Muscle layer of colon (tissue), 2 donors: Measurements from ENCODE around the gene ADGRA1.
"Not testable (repeated sequence)": the region's sequence is repeated elsewhere in the genome, so short reads cannot be mapped to it uniquely, and the experiment has no call there.

Experiments used
- H3K27ac ChIP-seq: one replicate; pipeline ENCODE4 v1.7.0; 2013; ENCODE audit warnings: low read depth, mild to moderate bottlenecking, low read length, moderate library complexity
- H3K27me3 ChIP-seq, 2 donors: one replicate each; pipeline ENCODE4 v1.7.0; 2013; ENCODE audit warnings: low read length in 2 of 2, mild to moderate bottlenecking in 2 of 2; ENCODE audit not compliant: insufficient read depth in 2 of 2, control insufficient read depth in 1 of 2
- H3K36me3 ChIP-seq: one replicate; pipeline ENCODE4 v1.7.0; 2013; ENCODE audit warnings: mild to moderate bottlenecking, low read length; ENCODE audit not compliant: insufficient read depth
- H3K4me1 ChIP-seq: one replicate; pipeline ENCODE4 v1.7.0; 2013; ENCODE audit warnings: mild to moderate bottlenecking, low read length; ENCODE audit not compliant: insufficient read depth
- H3K4me3 ChIP-seq, 2 donors: one replicate each; pipeline ENCODE4 v1.7.0; 2013; ENCODE audit warnings: low read length in 2 of 2, low read depth in 1 of 2, mild to moderate bottlenecking in 1 of 2, moderate library complexity in 1 of 2
- H3K9ac ChIP-seq: one replicate; pipeline ENCODE4 v1.7.0; 2013; ENCODE audit warnings: low read length
- H3K9me3 ChIP-seq: one replicate; pipeline ENCODE4 v1.7.0; 2013; ENCODE audit warnings: mild to moderate bottlenecking, low read length
- donor health status: abdominal sarcoma.
- donor health status: Adenocarcinoma of cecum.

Gene ADGRA1

GRCh38 chr10:133109711-133110110, 22.0 kb downstream of the ADGRA1 start:
- Histone ChIP-seq H3K27ac (no peak overlapping the region), H3K27me3 (peaks cover 0 to 16% of the 10 kb centered on the region in 2 donors), H3K36me3 (no peaks in the 10 kb centered on the region), H3K4me3 (no peak overlapping the region), H3K4me1 (no peaks in the 10 kb centered on the region), H3K9me3 (no peaks in the 10 kb centered on the region), H3K9ac (no peak overlapping the region)

GRCh38 chr10:133110133-133110532, 22.4 kb downstream of the ADGRA1 start:
- Histone ChIP-seq H3K27ac (no peak overlapping the region), H3K4me1 (no peaks in the 10 kb centered on the region), H3K9me3 (no peaks in the 10 kb centered on the region), H3K27me3 (peaks cover 0 to 15% of the 10 kb centered on the region in 2 donors), H3K36me3 (no peaks in the 10 kb centered on the region), H3K9ac (no peak overlapping the region), H3K4me3 (no peak overlapping the region)

GRCh38 chr10:133110609-133111275, 23.0 kb downstream of the ADGRA1 start:
- H3K9ac ChIP-seq, result no peak overlapping the region
- peaks cover 0 to 15% of the 10 kb centered on the region in 2 donors for H3K27me3 ChIP-seq
- H3K4me1 ChIP-seq, result no peaks in the 10 kb centered on the region
- no peaks in the 10 kb centered on the region for H3K36me3 ChIP-seq
- no peak overlapping the region for H3K27ac ChIP-seq
- H3K9me3 ChIP-seq, result no peaks in the 10 kb centered on the region
- H3K4me3 ChIP-seq, result no peak overlapping the region

- H3K9me3 ChIP-seq, H3K36me3 ChIP-seq, H3K4me3 ChIP-seq, H3K4me1 ChIP-seq, H3K27ac ChIP-seq, H3K9ac ChIP-seq: not testable (repeated sequence)
- H3K27me3 ChIP-seq, result peaks cover 0 to 11% of the 10 kb centered on the region in 2 donors
These were observed 23.9 kb downstream of the ADGRA1 start for GRCh38 chr10:133111640-133112039.

- H3K4me1 ChIP-seq, result no peaks in the 10 kb centered on the region
These were observed 25.6 kb downstream of the ADGRA1 start for GRCh38 chr10:133113146-133113830.

GRCh38 chr10:133113847-133114246, 26.1 kb downstream of the ADGRA1 start:
- Histone ChIP-seq H3K27me3 (peaks cover 0 to 11% of the 10 kb centered on the region in 2 donors), H3K4me3 (no peak overlapping the region), H3K9ac (no peak overlapping the region), H3K36me3 (no peaks in the 10 kb centered on the region), H3K4me1 (no peaks in the 10 kb centered on the region), H3K27ac (no peak overlapping the region), H3K9me3 (no peaks in the 10 kb centered on the region)

More at GRCh38 chr10:133113146-133113830, 25.6 kb downstream of the ADGRA1 start:
- Histone ChIP-seq H3K4me3 (no peak overlapping the region), H3K9ac (no peak overlapping the region), H3K27ac (no peak overlapping the region), H3K9me3 (no peaks in the 10 kb centered on the region), H3K36me3 (no peaks in the 10 kb centered on the region), H3K27me3 (peaks cover 0 to 11% of the 10 kb centered on the region in 2 donors)

GRCh38 chr10:133114251-133114650, 26.5 kb downstream of the ADGRA1 start:
- H3K4me1 ChIP-seq, result no peaks in the 10 kb centered on the region
- H3K36me3 ChIP-seq, result no peaks in the 10 kb centered on the region
- no peaks in the 10 kb centered on the region for H3K9me3 ChIP-seq
- H3K27ac ChIP-seq, result no peak overlapping the region
- H3K27me3 ChIP-seq, result peaks cover 0 to 11% of the 10 kb centered on the region in 2 donors
- H3K4me3 ChIP-seq, result no peak overlapping the region
- H3K9ac ChIP-seq, result no peak overlapping the region

GRCh38 chr10:133114726-133115452, 27.2 kb downstream of the ADGRA1 start:
- H3K27me3 ChIP-seq, result peaks cover 0 to 11% of the 10 kb centered on the region in 2 donors
- H3K27ac ChIP-seq, result no peak overlapping the region
- H3K9me3 ChIP-seq, result no peaks in the 10 kb centered on the region
- no peaks in the 10 kb centered on the region for H3K36me3 ChIP-seq
- H3K4me3 ChIP-seq, result no peak overlapping the region
- H3K9ac ChIP-seq, result no peak overlapping the region
- H3K4me1 ChIP-seq, result no peaks in the 10 kb centered on the region

- Histone ChIP-seq H3K4me1 (no peaks in the 10 kb centered on the region), H3K27ac (no peak overlapping the region), H3K36me3 (no peaks in the 10 kb centered on the region), H3K9me3 (no peaks in the 10 kb centered on the region), H3K9ac (no peak overlapping the region), H3K27me3 (peaks cover 0 to 11% of the 10 kb centered on the region in 2 donors), H3K4me3 (no peak overlapping the region)
These were observed 27.7 kb downstream of the ADGRA1 start for GRCh38 chr10:133115453-133115842.

- no peaks in the 10 kb centered on the region for H3K9me3 ChIP-seq
- H3K4me1 ChIP-seq, result no peaks in the 10 kb centered on the region
- H3K27ac ChIP-seq, result no peak overlapping the region
- H3K4me3 ChIP-seq, result no peak overlapping the region
- H3K36me3 ChIP-seq, result no peaks in the 10 kb centered on the region
- H3K9ac ChIP-seq, result no peak overlapping the region
- H3K27me3 ChIP-seq, result peaks cover 0 to 10% of the 10 kb centered on the region in 2 donors
These were observed 28.3 kb downstream of the ADGRA1 start for GRCh38 chr10:133115976-133116375.

GRCh38 chr10:133116455-133116854, 28.7 kb downstream of the ADGRA1 start:
- Histone ChIP-seq H3K27me3 (peaks cover 0 to 5% of the 10 kb centered on the region in 2 donors), H3K4me3 (no peak overlapping the region), H3K27ac (no peak overlapping the region), H3K36me3 (no peaks in the 10 kb centered on the region), H3K4me1 (no peaks in the 10 kb centered on the region), H3K9ac (no peak overlapping the region), H3K9me3 (no peaks in the 10 kb centered on the region)
